ENCODE measurements around the gene LRIG3.

The LRIG3 gene

GRCh38 chr12:58943079-58943478, 22.8 kb upstream of the LRIG3 start:
- Histone ChIP-seq H3K9me3 (ENCODE audit: control insufficient read depth, low read length) (no peaks in the 10 kb centered on the region), H2AFZ (no peak overlapping the region), H3K27me3 (ENCODE audit: control insufficient read depth, insufficient read depth, low read length) (no peaks in the 10 kb centered on the region), H3K4me1 (no peaks in the 10 kb centered on the region), H3K27ac (no peak overlapping the region), H3K4me2 (ENCODE audit: low read length) (no peak overlapping the region), H3K36me3 (ENCODE audit: control insufficient read depth, insufficient read depth, low read length) (no peaks in the 10 kb centered on the region), H3K79me2 (no peaks in the 10 kb centered on the region), H3K9ac (no peak overlapping the region), H3K4me3 (ENCODE audit: low read depth, low read length) (no peak overlapping the region)
- no peak for TF ChIP-seq CTCF (IDR thresholded peaks at IDR 0.05)

- no peak overlapping the region for H3K27ac ChIP-seq
- no peak overlapping the region for H3K4me2 ChIP-seq (ENCODE audit: low read length)
- H3K9me3 ChIP-seq (ENCODE audit: control insufficient read depth, low read length): no peaks in the 10 kb centered on the region
- H2AFZ ChIP-seq: no peak overlapping the region
- no peak for TF ChIP-seq CTCF (IDR thresholded peaks at IDR 0.05)
- H3K9ac ChIP-seq: no peak overlapping the region
- no peaks in the 10 kb centered on the region for H3K27me3 ChIP-seq (ENCODE audit: control insufficient read depth, insufficient read depth, low read length)
- H3K4me3 ChIP-seq (ENCODE audit: low read depth, low read length): no peak overlapping the region
- no peaks in the 10 kb centered on the region for H3K4me1 ChIP-seq
- H3K79me2 ChIP-seq: no peaks in the 10 kb centered on the region
- H3K36me3 ChIP-seq (ENCODE audit: control insufficient read depth, insufficient read depth, low read length): no peaks in the 10 kb centered on the region
These were observed 22.0 kb upstream of the LRIG3 start for GRCh38 chr12:58942345-58942744.

- no peak overlapping the region for H3K27ac ChIP-seq
- no peaks in the 10 kb centered on the region for H3K4me1 ChIP-seq
- no peak overlapping the region for H2AFZ ChIP-seq
- no peaks in the 10 kb centered on the region for H3K36me3 ChIP-seq (ENCODE audit: control insufficient read depth, insufficient read depth, low read length)
- H3K4me2 ChIP-seq (ENCODE audit: low read length): no peak overlapping the region
- no peak for TF ChIP-seq CTCF (IDR thresholded peaks at IDR 0.05)
- no peaks in the 10 kb centered on the region for H3K79me2 ChIP-seq
- no peaks in the 10 kb centered on the region for H3K27me3 ChIP-seq (ENCODE audit: control insufficient read depth, insufficient read depth, low read length)
- no peak overlapping the region for H3K9ac ChIP-seq
- no peak overlapping the region for H3K4me3 ChIP-seq (ENCODE audit: low read depth, low read length)
- H3K9me3 ChIP-seq (ENCODE audit: control insufficient read depth, low read length): no peaks in the 10 kb centered on the region
These were observed 19.2 kb upstream of the LRIG3 start for GRCh38 chr12:58939399-58940100.

- no peaks in the 10 kb centered on the region for H3K4me1 ChIP-seq
- H3K27me3 ChIP-seq (ENCODE audit: control insufficient read depth, insufficient read depth, low read length): no peaks in the 10 kb centered on the region
- H3K4me2 ChIP-seq (ENCODE audit: low read length): no peak overlapping the region
- no peak overlapping the region for H2AFZ ChIP-seq
- no peak for TF ChIP-seq CTCF (IDR thresholded peaks at IDR 0.05)
- no peak overlapping the region for H3K27ac ChIP-seq
- H3K79me2 ChIP-seq: no peaks in the 10 kb centered on the region
- H3K36me3 ChIP-seq (ENCODE audit: control insufficient read depth, insufficient read depth, low read length): no peaks in the 10 kb centered on the region
- H3K4me3 ChIP-seq (ENCODE audit: low read depth, low read length): no peak overlapping the region
- no peak overlapping the region for H3K9ac ChIP-seq
- no peaks in the 10 kb centered on the region for H3K9me3 ChIP-seq (ENCODE audit: control insufficient read depth, low read length)
These were observed 18.1 kb upstream of the LRIG3 start for GRCh38 chr12:58938440-58938839.

- H3K4me2 ChIP-seq (ENCODE audit: low read length): no peak overlapping the region
- no peaks in the 10 kb centered on the region for H3K4me1 ChIP-seq
- no peak overlapping the region for H3K27ac ChIP-seq
- H3K9me3 ChIP-seq (ENCODE audit: control insufficient read depth, low read length): no peaks in the 10 kb centered on the region
- H3K79me2 ChIP-seq: no peaks in the 10 kb centered on the region
- no peak overlapping the region for H2AFZ ChIP-seq
- H3K27me3 ChIP-seq (ENCODE audit: control insufficient read depth, insufficient read depth, low read length): no peaks in the 10 kb centered on the region
- H3K36me3 ChIP-seq (ENCODE audit: control insufficient read depth, insufficient read depth, low read length): no peaks in the 10 kb centered on the region
- TF ChIP-seq CTCF (IDR thresholded peaks at IDR 0.05): no peak
- no peak overlapping the region for H3K4me3 ChIP-seq (ENCODE audit: low read depth, low read length)
- no peak overlapping the region for H3K9ac ChIP-seq
These were observed 14.2 kb upstream of the LRIG3 start for GRCh38 chr12:58934528-58934927.
